GM21360 (cell line): Measurements from ENCODE around the gene USP32.
A peak's percentile ranks its signal among the peaks of the same experiment; 100 is the strongest.

Experiments used
- ATAC-seq: cut with Tn5 transposase; IDR thresholded peaks from one replicate; pipeline ENCODE4 v1.9.1; 2021; ENCODE audit warnings: mild to moderate bottlenecking, moderate library complexity; ENCODE audit not compliant: unreplicated experiment

The USP32 gene

GRCh38 chr17:60159479-60159866 is 232.5 kb downstream of the USP32 start:
- no peak for ATAC-seq

- no peak for ATAC-seq
Observed at GRCh38 chr17:60158751-60159478, 233.0 kb downstream of the USP32 start.

GRCh38 chr17:60157487-60158040 is 234.4 kb downstream of the USP32 start:
- ATAC-seq: no peak

GRCh38 chr17:60156746-60157145 is 235.2 kb downstream of the USP32 start:
- ATAC-seq: no peak

GRCh38 chr17:60155815-60156214 is 236.1 kb downstream of the USP32 start:
- no peak for ATAC-seq

GRCh38 chr17:60155427-60155814 is 236.5 kb downstream of the USP32 start:
- no peak for ATAC-seq

GRCh38 chr17:60154616-60155426 is 237.1 kb downstream of the USP32 start:
- ATAC-seq: no peak

- no peak for ATAC-seq
Observed at GRCh38 chr17:60153606-60154390, 238.1 kb downstream of the USP32 start.

- ATAC-seq: no peak
Observed at GRCh38 chr17:60151355-60151754, 240.6 kb downstream of the USP32 start.

GRCh38 chr17:60149691-60150582 is 242.0 kb downstream of the USP32 start, which contains the start of gene CA4:
CA4 (plus strand) TSS chr17:60149973; CDS start chr17:60150035, 62 bp downstream.
- ATAC-seq: no peak

- ATAC-seq: no peak
Observed at GRCh38 chr17:60148373-60148772, 243.6 kb downstream of the USP32 start.

- no peak for ATAC-seq
Observed at GRCh38 chr17:60147553-60148223, 244.2 kb downstream of the USP32 start.

- ATAC-seq: no peak
Observed at GRCh38 chr17:60146206-60146605, 245.7 kb downstream of the USP32 start.

- no peak for ATAC-seq
Observed at GRCh38 chr17:60145006-60145935, 246.7 kb downstream of the USP32 start.

GRCh38 chr17:60142872-60143499 is 248.9 kb downstream of the USP32 start:
- peak; percentile 55 for ATAC-seq

- ATAC-seq: no peak
Observed at GRCh38 chr17:60141111-60142018, 250.6 kb downstream of the USP32 start.
